GM03348 (cell line): ENCODE results near the gene PACC1.
"Not testable (repeated sequence)": the region's sequence is repeated elsewhere in the genome, so short reads cannot be mapped to it uniquely, and the experiment has no call there.

Source experiments
- DNase-seq: peaks from one replicate; pipeline ENCODE4 v3.0.0; 2012; ENCODE audit warnings: low spot score

PACC1 gene

DNA sequence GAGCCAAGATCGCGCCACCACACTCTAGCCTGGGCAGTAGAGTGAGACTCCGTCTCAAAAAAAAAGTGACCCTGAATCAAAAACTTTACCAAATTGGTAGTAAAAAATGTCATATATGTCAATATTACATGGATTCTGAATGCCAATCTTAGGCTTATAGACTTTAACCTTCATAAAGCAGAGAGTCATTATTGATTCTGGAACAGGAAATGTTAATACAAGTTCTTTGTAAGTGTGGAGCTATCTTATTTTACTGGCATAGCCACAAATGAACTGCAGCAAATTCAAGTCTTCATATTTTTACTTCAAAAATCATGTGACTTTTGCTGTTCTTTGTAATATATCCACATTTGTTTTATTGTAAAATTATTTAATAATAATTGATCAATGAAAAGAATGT, 88.1 kb downstream of the PACC1 start:
- no peak for DNase-seq

GRCh38 chr1:212323066-212323465, 91.6 kb downstream of the PACC1 start:
- no peak for DNase-seq

DNA sequence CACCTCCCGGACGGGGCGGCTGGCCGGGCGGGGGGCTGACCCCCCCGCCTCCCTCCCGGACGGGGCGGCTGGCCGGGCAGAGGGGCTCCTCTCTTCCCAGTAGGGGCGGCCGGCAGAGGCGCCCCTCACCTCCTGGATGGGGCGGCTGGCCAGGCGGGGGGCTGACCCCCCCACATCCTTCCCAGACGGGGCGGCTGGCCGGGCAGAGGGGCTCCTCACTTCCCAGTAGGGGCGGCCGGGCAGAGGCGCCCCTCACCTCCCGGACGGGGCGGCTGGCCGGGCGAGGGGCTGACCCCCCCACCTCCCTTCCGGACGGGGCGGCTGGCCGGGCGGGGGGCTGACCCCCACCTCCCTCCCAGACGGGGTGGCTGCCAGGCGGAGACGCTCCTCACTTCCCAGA, 93.7 kb downstream of the PACC1 start:
- DNase-seq: not testable (repeated sequence)

- DNase-seq: no peak
Measured at GRCh38 chr1:212317916-212318315, 96.8 kb downstream of the PACC1 start.

- DNase-seq: no peak
Measured at GRCh38 chr1:212315907-212316306, 98.8 kb downstream of the PACC1 start.

GRCh38 chr1:212315184-212315583, 99.5 kb downstream of the PACC1 start:
- DNase-seq: no peak
